RWPE2 (cell line): ENCODE results near the gene ZNF417.
"Not testable (repeated sequence)": the region's sequence is repeated elsewhere in the genome, so short reads cannot be mapped to it uniquely, and the experiment has no call there.

Experiments
- ATAC-seq: fragments of 200-7000 bp; cut with Tn5 transposase; 3 replicates; pipeline ENCODE4 v1.9.1; 2021; ENCODE audit warnings: low read depth
- DNase-seq: peaks from one replicate; pipeline ENCODE4 v3.0.0-alpha.2; 2020; ENCODE audit warnings: low spot score
- H3K27ac ChIP-seq: fragments of 450-650 bp; 2 replicates; pipeline ENCODE4 v1.5.1; 2017; ENCODE audit warnings: mild to moderate bottlenecking; ENCODE audit not compliant: poor library complexity, severe bottlenecking
- H3K27me3 ChIP-seq: fragments of 250-450 bp; sonication (Bioruptor Pico); 2 replicates; pipeline ENCODE4 v1.5.1; 2021; ENCODE audit warnings: mild to moderate bottlenecking, moderate library complexity; ENCODE audit not compliant: insufficient read depth, poor library complexity, severe bottlenecking
- H3K36me3 ChIP-seq: fragments of 250-450 bp; sonication (Bioruptor Pico); 2 replicates; pipeline ENCODE4 v1.5.1; 2020; ENCODE audit warnings: low read depth, mild to moderate bottlenecking, moderate library complexity
- H3K4me1 ChIP-seq: fragments of 250-450 bp; sonication (Bioruptor Pico); 2 replicates; pipeline ENCODE4 v1.5.1; 2021; ENCODE audit warnings: mild to moderate bottlenecking, moderate library complexity; ENCODE audit not compliant: insufficient read depth, poor library complexity, severe bottlenecking
- H3K4me3 ChIP-seq: fragments of 250-450 bp; sonication (Bioruptor Pico); 2 replicates; pipeline ENCODE4 v1.5.1; 2021; ENCODE audit warnings: mild to moderate bottlenecking, moderate library complexity; ENCODE audit not compliant: severe bottlenecking
- H3K9me3 ChIP-seq: fragments of 250-450 bp; sonication (Bioruptor Pico); 2 replicates; pipeline ENCODE4 v1.5.1; 2021; ENCODE audit warnings: mild to moderate bottlenecking, moderate library complexity; ENCODE audit not compliant: severe bottlenecking
- CTCF ChIP-seq: fragments of 450-650 bp; IDR thresholded peaks from one replicate; pipeline ENCODE4 v1.5.1; 2017; ENCODE audit warnings: mild to moderate bottlenecking, moderate library complexity; ENCODE audit not compliant: poor library complexity, severe bottlenecking

Gene ZNF417

GRCh38 chr19:57872450-57872849 is 43.9 kb downstream of the ZNF417 start:
- no peaks in the 10 kb centered on the region for H3K27me3 ChIP-seq
- DNase-seq (no peak), ATAC-seq (no peak)
- no peak overlapping the region for H3K4me3 ChIP-seq
- H3K4me1 ChIP-seq = no peaks in the 10 kb centered on the region
- H3K9me3 ChIP-seq = peaks cover 23% of the 10 kb centered on the region
- H3K27ac ChIP-seq = no peak overlapping the region
- peaks cover 45% of the 10 kb centered on the region for H3K36me3 ChIP-seq
- no peak for TF ChIP-seq CTCF

DNA sequence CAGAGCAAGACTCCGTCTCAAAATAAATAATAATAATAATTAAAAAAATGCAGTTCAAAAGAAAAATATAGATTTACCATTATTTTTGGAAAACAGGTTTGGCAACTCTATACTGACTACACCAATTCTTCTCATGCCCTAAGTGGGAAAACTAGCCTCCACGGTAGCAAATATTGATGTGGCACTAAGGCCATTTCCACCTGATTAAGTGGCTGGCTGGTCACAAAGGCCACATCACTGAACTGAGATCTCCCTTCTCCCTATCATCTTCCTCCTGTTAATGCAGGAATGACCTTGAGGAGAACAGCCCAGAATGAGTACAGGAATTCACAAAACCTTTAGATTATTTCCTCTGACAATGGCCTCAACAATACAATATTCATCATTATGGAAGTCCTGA is 46.2 kb downstream of the ZNF417 start:
- H3K4me1 ChIP-seq = no peaks in the 10 kb centered on the region
- no peaks in the 10 kb centered on the region for H3K27me3 ChIP-seq
- ATAC-seq (no peak; the same call in 2 of the 3 replicates), DNase-seq (no peak)
- H3K36me3 ChIP-seq = peaks cover 56% of the 10 kb centered on the region
- H3K9me3 ChIP-seq = peaks cover 27% of the 10 kb centered on the region
- H3K27ac ChIP-seq = no peak overlapping the region
- H3K4me3 ChIP-seq = no peak overlapping the region
- TF ChIP-seq CTCF = no peak

GRCh38 chr19:57869655-57870054 is 46.7 kb downstream of the ZNF417 start:
- not testable (repeated sequence) for H3K27ac ChIP-seq, ATAC-seq, DNase-seq, H3K27me3 ChIP-seq, H3K4me3 ChIP-seq, H3K4me1 ChIP-seq
- Histone ChIP-seq H3K36me3 (peaks cover 59% of the 10 kb centered on the region), H3K9me3 (peaks cover 27% of the 10 kb centered on the region)

DNA sequence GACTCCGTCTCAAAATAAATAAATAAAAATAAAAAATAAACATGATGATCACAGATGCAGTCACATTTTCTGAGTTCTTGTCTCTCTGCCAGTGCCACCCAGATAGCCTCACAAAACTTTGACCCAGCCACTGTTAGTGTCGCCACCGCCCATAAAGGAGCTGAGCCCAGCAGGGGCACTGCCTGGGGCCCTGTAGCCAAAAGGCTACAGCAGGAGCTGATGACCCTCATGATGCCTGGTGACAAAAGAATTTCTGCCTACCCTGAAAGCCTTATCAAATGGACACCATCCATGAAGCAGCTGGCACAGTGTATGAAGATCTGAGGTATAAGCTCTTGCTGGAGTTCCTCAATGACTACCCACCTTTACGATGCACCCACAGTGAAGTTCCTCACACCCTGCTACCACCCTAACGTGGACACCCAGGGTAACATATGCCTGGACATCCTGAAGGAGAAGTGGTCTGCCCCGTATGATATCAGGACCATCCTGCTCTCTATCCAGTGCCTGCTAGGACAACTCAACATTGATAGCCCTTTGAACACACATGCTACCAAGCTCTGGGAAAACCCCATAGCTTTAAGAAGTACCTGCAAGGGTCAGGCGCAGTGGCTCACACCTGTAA is 48.4 kb downstream of the ZNF417 start:
- H3K27me3 ChIP-seq = no peaks in the 10 kb centered on the region
- H3K4me3 ChIP-seq = no peak overlapping the region
- H3K4me1 ChIP-seq = no peaks in the 10 kb centered on the region
- H3K27ac ChIP-seq = no peak overlapping the region
- TF ChIP-seq CTCF = no peak
- peaks cover 21% of the 10 kb centered on the region for H3K9me3 ChIP-seq
- DNase-seq (no peak), ATAC-seq (no peak)
- peaks cover 67% of the 10 kb centered on the region for H3K36me3 ChIP-seq
